ENCODE measurements around the gene SCML2. TPM values are rescaled to one million over a fixed set of nuclear protein-coding genes. Genes with fewer than 3 reads are reported as not detected.

The SCML2 gene
- total RNA-seq, 1 donor from 2014 or later, result 7.6 TPM

DNA sequence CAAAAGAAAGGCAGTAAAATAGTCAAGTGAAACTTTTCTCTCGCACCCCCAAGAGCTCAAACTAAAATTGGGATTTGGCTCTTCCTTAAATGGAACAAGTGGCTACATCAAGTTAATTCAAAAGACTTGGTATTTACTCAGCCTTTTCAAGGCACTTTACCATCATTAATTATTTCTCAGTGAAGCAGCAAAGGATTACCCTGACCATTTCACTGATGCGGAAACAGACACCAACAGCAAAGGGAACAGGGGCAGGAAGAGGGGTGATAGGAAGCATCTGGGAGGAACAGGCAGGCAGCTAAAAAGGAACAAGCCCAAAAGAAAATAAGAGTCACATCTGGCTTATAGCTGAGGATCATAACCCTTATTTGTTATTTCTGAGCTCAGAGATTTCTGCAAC lies 2.7 kb downstream of the SCML2 start:
- Mint-ChIP-seq H3K4me1 (ENCODE audit: low read depth) (peaks cover 14% of the 10 kb centered on the region), H3K27ac (no peak overlapping the region), H3K4me3 (ENCODE audit: low read depth) (peak overlapping the region; percentile 9), H3K27me3 (peaks cover 5% of the 10 kb centered on the region), H3K9me3 (ENCODE audit: low read depth) (peaks cover 6% of the 10 kb centered on the region), H3K36me3 (ENCODE audit: insufficient read depth) (no peaks in the 10 kb centered on the region)
- TF ChIP-seq, protein P1, sequence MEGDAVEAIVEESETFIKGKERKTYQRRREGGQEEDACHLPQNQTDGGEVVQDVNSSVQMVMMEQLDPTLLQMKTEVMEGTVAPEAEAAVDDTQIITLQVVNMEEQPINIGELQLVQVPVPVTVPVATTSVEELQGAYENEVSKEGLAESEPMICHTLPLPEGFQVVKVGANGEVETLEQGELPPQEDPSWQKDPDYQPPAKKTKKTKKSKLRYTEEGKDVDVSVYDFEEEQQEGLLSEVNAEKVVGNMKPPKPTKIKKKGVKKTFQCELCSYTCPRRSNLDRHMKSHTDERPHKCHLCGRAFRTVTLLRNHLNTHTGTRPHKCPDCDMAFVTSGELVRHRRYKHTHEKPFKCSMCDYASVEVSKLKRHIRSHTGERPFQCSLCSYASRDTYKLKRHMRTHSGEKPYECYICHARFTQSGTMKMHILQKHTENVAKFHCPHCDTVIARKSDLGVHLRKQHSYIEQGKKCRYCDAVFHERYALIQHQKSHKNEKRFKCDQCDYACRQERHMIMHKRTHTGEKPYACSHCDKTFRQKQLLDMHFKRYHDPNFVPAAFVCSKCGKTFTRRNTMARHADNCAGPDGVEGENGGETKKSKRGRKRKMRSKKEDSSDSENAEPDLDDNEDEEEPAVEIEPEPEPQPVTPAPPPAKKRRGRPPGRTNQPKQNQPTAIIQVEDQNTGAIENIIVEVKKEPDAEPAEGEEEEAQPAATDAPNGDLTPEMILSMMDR (IDR thresholded peaks at IDR 0.05; ENCODE audit: unreplicated experiment), result no peak
- no peak for DNase-seq (ENCODE audit: low spot score, unreplicated experiment)

DNA sequence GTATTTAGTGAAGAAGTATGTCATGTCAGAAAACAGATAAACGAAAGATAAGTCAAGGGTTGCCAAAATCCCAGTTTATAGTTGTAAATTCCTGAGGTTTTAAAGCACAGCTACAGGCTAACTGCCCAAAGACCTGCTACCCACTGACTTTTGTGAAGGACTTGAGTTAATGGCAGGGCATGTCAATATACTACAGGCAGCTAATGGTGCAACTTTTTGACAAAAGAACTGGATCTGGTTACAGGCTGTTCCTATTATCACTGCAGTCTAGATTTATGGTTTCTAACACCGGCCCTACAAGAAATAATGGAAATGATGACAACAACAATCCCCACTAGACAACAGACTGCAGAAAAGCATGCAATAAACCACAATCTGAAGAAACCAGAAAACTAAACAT lies 6.4 kb downstream of the SCML2 start:
- TF ChIP-seq, protein P1 (IDR thresholded peaks at IDR 0.05; ENCODE audit: unreplicated experiment), result no peak
- Mint-ChIP-seq H3K9me3 (ENCODE audit: low read depth) (peaks cover 9% of the 10 kb centered on the region), H3K27me3 (no peaks in the 10 kb centered on the region), H3K4me3 (ENCODE audit: low read depth) (no peak overlapping the region), H3K27ac (no peak overlapping the region), H3K4me1 (ENCODE audit: low read depth) (peaks cover 12% of the 10 kb centered on the region), H3K36me3 (ENCODE audit: insufficient read depth) (no peaks in the 10 kb centered on the region)
- DNase-seq (ENCODE audit: low spot score, unreplicated experiment), result no peak

DNA sequence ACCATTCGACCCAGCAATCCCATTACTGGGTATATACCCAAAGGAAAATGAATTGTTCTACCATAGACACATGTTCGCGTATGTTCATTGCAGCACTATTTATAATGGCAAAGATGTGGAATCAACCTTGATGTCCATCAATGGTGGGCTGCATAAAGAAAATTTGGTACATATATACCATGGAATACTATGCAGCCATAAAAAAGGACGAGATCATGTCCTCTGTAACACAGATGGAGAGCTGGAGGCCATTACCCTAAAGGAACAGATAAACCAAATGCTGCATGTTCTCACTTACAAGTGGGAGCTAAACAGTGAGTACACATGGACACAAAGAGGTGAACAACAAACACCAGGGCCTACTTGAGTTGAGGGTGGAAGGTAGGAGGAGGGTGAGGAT lies 45.1 kb downstream of the SCML2 start:
- Mint-ChIP-seq H3K4me3 (ENCODE audit: low read depth) (no peak overlapping the region), H3K4me1 (ENCODE audit: low read depth) (peaks cover 2% of the 10 kb centered on the region), H3K9me3 (ENCODE audit: low read depth) (peaks cover 38% of the 10 kb centered on the region), H3K36me3 (ENCODE audit: insufficient read depth) (peaks cover 23% of the 10 kb centered on the region), H3K27me3 (no peaks in the 10 kb centered on the region), H3K27ac (no peak overlapping the region)
- TF ChIP-seq, protein P1 (IDR thresholded peaks at IDR 0.05; ENCODE audit: unreplicated experiment), result no peak
- no peak for DNase-seq (ENCODE audit: low spot score, unreplicated experiment)

DNA sequence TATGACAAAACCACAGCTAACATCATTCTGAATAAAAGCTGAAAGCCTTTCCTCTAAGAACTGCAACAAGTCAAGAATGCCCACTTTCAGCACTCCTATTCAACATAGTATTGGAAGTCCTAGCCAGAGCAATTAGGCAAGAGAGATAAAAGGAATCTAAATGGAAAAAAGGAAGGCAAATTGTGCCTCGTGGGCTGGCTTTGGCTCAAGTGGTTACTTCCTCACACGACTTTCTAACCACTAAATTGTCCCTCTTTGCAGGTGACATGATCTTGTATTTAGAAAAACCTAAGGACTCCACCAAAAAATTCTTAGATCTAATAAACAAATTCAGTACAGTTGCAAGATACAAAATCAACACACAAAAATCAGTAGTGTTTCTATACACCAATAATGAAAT lies 57.2 kb downstream of the SCML2 start:
- Mint-ChIP-seq H3K9me3 (ENCODE audit: low read depth) (peaks cover 41% of the 10 kb centered on the region), H3K4me1 (ENCODE audit: low read depth) (no peaks in the 10 kb centered on the region), H3K27me3 (no peaks in the 10 kb centered on the region), H3K4me3 (ENCODE audit: low read depth) (no peak overlapping the region), H3K36me3 (ENCODE audit: insufficient read depth) (peaks cover 9% of the 10 kb centered on the region), H3K27ac (no peak overlapping the region)
- TF ChIP-seq, protein P1 (IDR thresholded peaks at IDR 0.05; ENCODE audit: unreplicated experiment), result no peak
- no peak for DNase-seq (ENCODE audit: low spot score, unreplicated experiment)

DNA sequence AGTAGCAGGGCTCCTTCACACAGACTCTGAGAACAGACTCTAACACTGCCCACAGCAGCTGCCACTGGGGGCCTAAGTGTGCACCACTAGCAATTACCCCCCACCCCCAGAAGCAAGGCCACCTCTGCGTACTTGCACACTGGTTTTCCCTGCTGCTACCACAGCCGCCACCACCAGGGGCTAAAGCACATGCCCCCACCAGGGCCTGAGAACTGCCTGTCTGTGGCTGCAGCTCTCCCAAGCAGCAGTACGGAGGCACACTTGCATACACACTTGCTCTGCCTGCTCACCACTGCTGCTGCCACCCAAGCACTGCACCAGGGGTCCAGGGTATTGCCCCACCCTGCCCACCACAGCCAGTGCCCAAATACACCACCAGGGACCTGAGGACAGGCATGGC lies 59.6 kb downstream of the SCML2 start:
- no peak for DNase-seq (ENCODE audit: low spot score, unreplicated experiment)

More for the DNA sequence above, 59.6 kb downstream of the SCML2 start:
- TF ChIP-seq, protein P1 (IDR thresholded peaks at IDR 0.05; ENCODE audit: unreplicated experiment), result no peak
- Mint-ChIP-seq H3K9me3 (ENCODE audit: low read depth) (peaks cover 40% of the 10 kb centered on the region), H3K27me3 (no peaks in the 10 kb centered on the region), H3K4me3 (ENCODE audit: low read depth) (no peak overlapping the region), H3K36me3 (ENCODE audit: insufficient read depth) (peaks cover 9% of the 10 kb centered on the region), H3K4me1 (ENCODE audit: low read depth) (peaks cover 2% of the 10 kb centered on the region), H3K27ac (no peak overlapping the region)
